Pancreas (tissue), 10 donors: ENCODE measurements around the gene LHFPL2. TPM values are rescaled to one million over a fixed set of nuclear protein-coding genes. Genes with fewer than 3 reads are reported as not detected.

Source experiments
- ATAC-seq, 4 donors: fragments of 200-7000 bp; cut with Tn5 transposase; one replicate each; pipeline versions ENCODE4 v1.8.0 to v1.9.1; 2020; ENCODE audit warnings: mild to moderate bottlenecking in 4 of 4, moderate library complexity in 4 of 4
- DNase-seq, 6 donors: peaks; one replicate each; pipeline ENCODE4 v3.0.0-alpha.2; 2020
- FAIRE-seq: peaks from 2 replicates; lab custom pipeline; 2012; peaks lifted over from hg19 to GRCh38; lab: Jason Lieb, UNC
- H3K27ac ChIP-seq, 4 donors: fragments of 200-600 bp; sonication (generic); 1 replicate in 3 of 4; 2 replicates in 1 of 4; pipeline versions ENCODE4 v1.5.0 to v1.8.0; 2020
- H3K27me3 ChIP-seq, 4 donors: fragments of 200-600 bp; one replicate each; pipeline ENCODE4 v1.8.0; 2021
- H3K36me3 ChIP-seq, 3 donors: fragments of 200-600 bp; sonication (generic) in 1 of 3; one replicate each; pipeline versions ENCODE4 v1.5.0 to v1.8.0; 2020 to 2021
- H3K4me1 ChIP-seq, 3 donors: fragments of 200-600 bp; one replicate each; pipeline ENCODE4 v1.8.0; 2021
- H3K4me3 ChIP-seq, 4 donors: fragments of 200-600 bp; sonication (generic) in 2 of 4; one replicate each; pipeline versions ENCODE4 v1.5.0 to v1.8.0; 2020 to 2021
- H3K9me3 ChIP-seq, 4 donors: fragments of 200-600 bp; one replicate each; pipeline ENCODE4 v1.8.0; 2021
- CTCF ChIP-seq, 4 donors: fragments of 200-600 bp; sonication (generic) in 3 of 4; IDR thresholded peaks; one replicate each; pipeline versions ENCODE4 v1.5.0 to v1.8.0; 2021; ENCODE audit warnings: antibody characterized with exemption in 4 of 4
- WGBS, 2 donors: extraction: QIAGEN DNeasy Blood & Tissue Kit; methylation state at CpG; one replicate each; pipeline ENCODE4 v1.1.7; 2013; 5-methylcytosine and 5-hydroxymethylcytosine counted together
- intact Hi-C, 3 donors: fragments of 100-400 bp; cut with DNase I; formaldehyde crosslinking; loops; one replicate each; pipeline versions ENCODE4 v1.11.1 to v1.14.2; 2022
- polyA plus RNA-seq, 2 donors: library from polyadenylated mRNA; stranded (reverse); fragments of 200-250 nt; gene quantifications; one replicate each; pipeline ENCODE4 v1.2.3, GENCODE V29; 2013
- total RNA-seq, 6 donors: library from RNA; stranded (reverse); fragmentation: NEBNext Ultra II Directional in 4 of 6; extraction: Animal tissue kit (Norgen Biotek cat#: 25700) in 4 of 6; gene quantifications; one replicate each; pipeline versions ENCODE4 v1.2.1 to v1.2.4, GENCODE V29; 2021 to 2023
- donor health status: healthy with polysubstance abuse.
- donor health status: DM: no; HTN: no; CAD: no; lungs with moderate emphysema.
- donor health status: DM: no; HTN: no; CAD: no.
- donor health status: control.
- donor health status: control.
- donor health status: Bipolar disorder and iron deficiency.
- donor health status: DM: yes; HTN: yes; CAD: no.
- donor health status: DM: no; HTN: no; CAD: no.
- donor health status: DM: no; HTN: no; CAD: no.
- donor health status: DM: yes; HTN: yes; CAD: no.

The LHFPL2 gene
- total and polyA plus RNA-seq, 8 donors: 4.0 to 28.4 (median 13.0) TPM

- 49 to 76% methylated on average over 4 of the region's 4 CpGs for WGBS, 2 donors
- no peak for FAIRE-seq
Observed at GRCh38 chr5:78613756-78614155, 34.8 kb downstream of the LHFPL2 start.

GRCh38 chr5:78613151-78613533 is 35.4 kb downstream of the LHFPL2 start:
- DNase-seq: no peak
- no peaks in the 10 kb centered on the region for H3K36me3 ChIP-seq
- 83 to 85% methylated on average over 2 of the region's 2 CpGs for WGBS, 2 donors
- no peaks in the 10 kb centered on the region for H3K27me3 ChIP-seq
- intact Hi-C loops: no loop called here
- no peak for TF ChIP-seq CTCF (IDR thresholded peaks at IDR 0.05)
- no peak for FAIRE-seq
- H3K9me3 ChIP-seq: no peaks in the 10 kb centered on the region
- no peak overlapping the region for H3K27ac ChIP-seq
- no peak for ATAC-seq
- no peaks in the 10 kb centered on the region for H3K4me1 ChIP-seq
- H3K4me3 ChIP-seq: no peak overlapping the region

More at GRCh38 chr5:78613756-78614155, 34.8 kb downstream of the LHFPL2 start:
- no peak for TF ChIP-seq CTCF (IDR thresholded peaks at IDR 0.05)
- no peaks in the 10 kb centered on the region for H3K27me3 ChIP-seq
- no peaks in the 10 kb centered on the region for H3K9me3 ChIP-seq
- H3K36me3 ChIP-seq: no peaks in the 10 kb centered on the region
- no peaks in the 10 kb centered on the region for H3K4me1 ChIP-seq
- DNase-seq: no peak
- H3K4me3 ChIP-seq: no peak overlapping the region
- intact Hi-C loops: no loop called here
- H3K27ac ChIP-seq: no peak overlapping the region
- ATAC-seq: no peak

- Histone ChIP-seq H3K4me1 (no peaks in the 10 kb centered on the region), H3K27me3 (no peaks in the 10 kb centered on the region), H3K27ac (no peak overlapping the region), H3K9me3 (no peaks in the 10 kb centered on the region), H3K4me3 (no peak overlapping the region), H3K36me3 (no peaks in the 10 kb centered on the region)
- intact Hi-C loops: no loop called here
- WGBS, 2 donors: 87% methylated on average over 3 of the region's 3 CpGs
- TF ChIP-seq CTCF (IDR thresholded peaks at IDR 0.05): no peak
- DNase-seq (peak in 1 of 6 donors; percentile 9), FAIRE-seq (no peak), ATAC-seq (no peak)
Observed at GRCh38 chr5:78612227-78613150, 36.1 kb downstream of the LHFPL2 start.

GRCh38 chr5:78611126-78611605 is 37.4 kb downstream of the LHFPL2 start:
- no peak overlapping the region for H3K4me3 ChIP-seq
- FAIRE-seq (no peak), DNase-seq (peak in 1 of 6 donors; percentile 53), ATAC-seq (peak; percentile 58 to 69 (median 61))
- H3K27me3 ChIP-seq: no peaks in the 10 kb centered on the region
- no peaks in the 10 kb centered on the region for H3K4me1 ChIP-seq
- no peaks in the 10 kb centered on the region for H3K9me3 ChIP-seq
- H3K27ac ChIP-seq: no peak overlapping the region
- no peaks in the 10 kb centered on the region for H3K36me3 ChIP-seq
- intact Hi-C loops: no loop called here
- WGBS, 2 donors: 52 to 66% methylated on average over 4 of the region's 4 CpGs
- TF ChIP-seq CTCF (IDR thresholded peaks at IDR 0.05): no peak

- WGBS, 2 donors: 75 to 83% methylated on average over 3 of the region's 3 CpGs
- no peak for FAIRE-seq
- no peaks in the 10 kb centered on the region for H3K4me1 ChIP-seq
- H3K9me3 ChIP-seq: no peaks in the 10 kb centered on the region
- TF ChIP-seq CTCF (IDR thresholded peaks at IDR 0.05): no peak
- no peak for ATAC-seq
- no peaks in the 10 kb centered on the region for H3K27me3 ChIP-seq
- H3K27ac ChIP-seq: no peak overlapping the region
- intact Hi-C loops: no loop called here
- no peak for DNase-seq
- H3K36me3 ChIP-seq: no peaks in the 10 kb centered on the region
- H3K4me3 ChIP-seq: no peak overlapping the region
Observed at GRCh38 chr5:78610636-78611035, 37.9 kb downstream of the LHFPL2 start.
